SK-N-SH (cell line): Measurements from ENCODE around the gene NFIX. TPM values are rescaled to one million over a fixed set of nuclear protein-coding genes. Genes with fewer than 3 reads are reported as not detected.

ENCODE experiments used
- CTCF ChIA-PET: fragments of 300-600, 350-600 bp; formaldehyde crosslinking; extraction: SDS; loops from one replicate; lab custom pipeline; 2021; lab: Yijun Ruan, JAX
- POLR2A ChIA-PET: fragments of 350-600 bp; sonication (Branson Sonifier 250); formaldehyde crosslinking; extraction: SDS; loops from one replicate; lab custom pipeline; 2020; ENCODE audit warnings: antibody characterized with exemption, inconsistent platforms; lab: Yijun Ruan, JAX
- DNase-seq: peaks from one replicate; pipeline ENCODE4 v3.0.0; 2012
- H2AFZ ChIP-seq: fragments of 200-600 bp; sonication (generic); 2 replicates; pipeline ENCODE4 v1.8.1; 2016; ENCODE audit warnings: antibody characterized with exemption, mild to moderate bottlenecking, low read depth
- H3F3A ChIP-seq: fragments of 200-600 bp; sonication (generic); replicated peaks from 2 replicates; pipeline ENCODE3; 2016; ENCODE audit warnings: antibody characterized with exemption, mild to moderate bottlenecking; ENCODE audit not compliant: insufficient read depth
- H3K27ac ChIP-seq, 2 experiments: fragments of 200-500 bp in 1 of 2; fragments of 200-600 bp in 1 of 2; sonication (Bioruptor generic) in 1 of 2; sonication (generic), shearing (Covaris generic) in 1 of 2; 2 replicates each; pipeline versions ENCODE4 v1.5.1 to v1.6.1; 2014 to 2016; ENCODE audit warnings: low read depth in 2 of 2, inconsistent platforms in 1 of 2, low read length in 1 of 2, mild to moderate bottlenecking in 1 of 2, mixed read lengths in 1 of 2
- H3K27me3 ChIP-seq: fragments of 200-600 bp; sonication (generic), shearing (Covaris generic); 2 replicates; pipeline ENCODE4 v1.6.1; 2016; ENCODE audit warnings: mixed run types; ENCODE audit not compliant: insufficient read depth
- H3K36me3 ChIP-seq, 2 experiments: fragments of 200-500 bp in 1 of 2; fragments of 200-600 bp in 1 of 2; sonication (Bioruptor generic) in 1 of 2; sonication (generic) in 1 of 2; replicated peaks in 1 of 2; 2 replicates each; pipeline versions ENCODE3 to v1.5.1; 2014 to 2016; ENCODE audit warnings: low read length in 1 of 2, mild to moderate bottlenecking in 1 of 2; ENCODE audit not compliant: insufficient read depth in 2 of 2, control insufficient read depth in 1 of 2
- H3K4me1 ChIP-seq, 2 experiments: fragments of 200-500 bp in 1 of 2; fragments of 200-600 bp in 1 of 2; sonication (Bioruptor generic) in 1 of 2; sonication (generic), shearing (Covaris generic) in 1 of 2; 2 replicates each; pipeline versions ENCODE4 v1.5.1 to v1.6.1; 2014 to 2016; ENCODE audit warnings: low read depth in 1 of 2, low read length in 1 of 2, mixed run types in 1 of 2; ENCODE audit not compliant: insufficient read depth in 2 of 2, control insufficient read depth in 1 of 2
- H3K4me2 ChIP-seq: fragments of 200-600 bp; sonication (generic), shearing (Covaris generic); 2 replicates; pipeline ENCODE4 v1.6.1; 2017; ENCODE audit warnings: mixed run types
- H3K4me3 ChIP-seq, 2 experiments: fragments of 200-500 bp in 1 of 2; fragments of 200-600 bp in 1 of 2; sonication (Bioruptor generic) in 1 of 2; sonication (generic), shearing (Covaris generic) in 1 of 2; 2 replicates each; pipeline versions ENCODE4 v1.5.1 to v1.8.1; 2014 to 2016; ENCODE audit warnings: low read depth in 2 of 2, inconsistent platforms in 1 of 2, low read length in 1 of 2, mild to moderate bottlenecking in 1 of 2, mixed read lengths in 1 of 2, moderate library complexity in 1 of 2
- H3K79me2 ChIP-seq: fragments of 200-600 bp; sonication (generic); 2 replicates; pipeline ENCODE4 v1.8.1; 2017; ENCODE audit warnings: mild to moderate bottlenecking; ENCODE audit not compliant: insufficient read depth
- H3K9ac ChIP-seq: fragments of 200-600 bp; sonication (generic); 2 replicates; pipeline ENCODE4 v1.6.1; 2017; ENCODE audit warnings: mixed run types
- H3K9me2 ChIP-seq: fragments of 200-600 bp; sonication (generic); 2 replicates; pipeline ENCODE4 v1.6.1; 2017; ENCODE audit warnings: mixed run types
- H3K9me3 ChIP-seq: fragments of 200-600 bp; sonication (generic); 2 replicates; pipeline ENCODE4 v1.6.1; 2017; ENCODE audit warnings: mixed run types, mild to moderate bottlenecking, moderate library complexity
- H4K20me1 ChIP-seq: fragments of 200-600 bp; sonication (generic); 2 replicates; pipeline ENCODE4 v1.6.1; 2017; ENCODE audit warnings: mild to moderate bottlenecking, mixed run types; ENCODE audit not compliant: insufficient read depth
- EP300 ChIP-seq, 2 experiments: IDR thresholded peaks; 2 replicates each; pipeline versions ENCODE4 v1.4.0 to v1.6.1; 2012; ENCODE audit warnings: borderline replicate concordance in 1 of 2, low read depth in 1 of 2, low read length in 1 of 2
- FOSL2 ChIP-seq: IDR thresholded peaks from 2 replicates; pipeline ENCODE4 v1.4.0; 2012; ENCODE audit warnings: low read depth, mild to moderate bottlenecking, moderate library complexity, borderline replicate concordance
- FOXJ3 ChIP-seq: sonication (generic); formaldehyde crosslinking; IDR thresholded peaks from 2 replicates; pipeline ENCODE4 v1.5.1; 2020; ENCODE audit warnings: mild to moderate bottlenecking, missing genetic modification reagents
- GATA2 ChIP-seq: sonication (generic); formaldehyde crosslinking; IDR thresholded peaks from 2 replicates; pipeline ENCODE4 v1.5.0; 2020; ENCODE audit warnings: mild to moderate bottlenecking, missing genetic modification reagents
- MXI1 ChIP-seq: IDR thresholded peaks from 2 replicates; pipeline ENCODE4 v1.6.1; 2012; ENCODE audit warnings: mild to moderate bottlenecking, low read depth, low read length, improper control_type of control experiment
- POLR2AphosphoS5 ChIP-seq: IDR thresholded peaks from 2 replicates; pipeline ENCODE4 v1.6.1; 2012; ENCODE audit warnings: low read depth, low read length
- RAD21 ChIP-seq: IDR thresholded peaks from 2 replicates; pipeline ENCODE4 v1.6.1; 2012; ENCODE audit warnings: mild to moderate bottlenecking, low read length
- RCOR1 ChIP-seq: fragments of 150-350 bp; IDR thresholded peaks from 2 replicates; pipeline ENCODE4 v1.6.1; 2017; ENCODE audit warnings: antibody characterized with exemption, low read length
- SIN3A ChIP-seq: IDR thresholded peaks from 2 replicates; pipeline ENCODE4 v1.6.1; 2012; ENCODE audit warnings: low read depth, mild to moderate bottlenecking, low read length, moderate library complexity, borderline replicate concordance
- SMC3 ChIP-seq: IDR thresholded peaks from 2 replicates; pipeline ENCODE4 v1.6.1; 2012; ENCODE audit warnings: low read depth, low read length, improper control_type of control experiment
- TCF12 ChIP-seq: IDR thresholded peaks from 2 replicates; pipeline ENCODE4 v1.4.0; 2012
- TEAD4 ChIP-seq: IDR thresholded peaks from 2 replicates; pipeline ENCODE4 v1.4.0; 2012; ENCODE audit warnings: mild to moderate bottlenecking, borderline replicate concordance; ENCODE audit not compliant: insufficient read depth
- YY1 ChIP-seq: IDR thresholded peaks from 2 replicates; pipeline ENCODE4 v1.4.0; 2012; ENCODE audit warnings: low read depth, mild to moderate bottlenecking
- WGBS: methylation state at CpG from one replicate; pipeline ENCODE4 v1.1.6; 2017; ENCODE audit warnings: low lambda C conversion rate; 5-methylcytosine and 5-hydroxymethylcytosine counted together
- polyA plus RNA-seq, 3 experiments: library from polyadenylated mRNA; depleted of rRNA; stranded (reverse); fragments of >200 nt; gene quantifications; 2 replicates each; pipeline ENCODE4 v1.2.3, GENCODE V29; 2012
- TF ChIP-seq, protein P1 (sequence below): fragments of 150-350 bp; IDR thresholded peaks from 2 replicates; pipeline ENCODE4 v1.6.1; 2016; ENCODE audit warnings: mild to moderate bottlenecking, low read depth, low read length
- TF ChIP-seq, protein P2 (sequence below): fragments of 150-350 bp; IDR thresholded peaks from 2 replicates; pipeline ENCODE4 v1.6.1; 2017; ENCODE audit warnings: antibody characterized with exemption, low read length, low read depth, borderline replicate concordance
- TF ChIP-seq, protein P3 (sequence below): fragments of 200-600 bp; sonication (generic); IDR thresholded peaks from 2 replicates; pipeline ENCODE4 v1.6.1; 2017; ENCODE audit warnings: antibody characterized with exemption, mild to moderate bottlenecking, moderate library complexity
- TF ChIP-seq, protein P4 (sequence below): IDR thresholded peaks from 2 replicates; pipeline ENCODE4 v1.4.0; 2012; ENCODE audit warnings: low read depth
- TF ChIP-seq, protein P5 (sequence below): IDR thresholded peaks from 2 replicates; pipeline ENCODE4; 2012
- TF ChIP-seq, protein P6 (sequence below): IDR thresholded peaks from 2 replicates; pipeline ENCODE4 v1.4.0; 2012; ENCODE audit warnings: low read depth, borderline replicate concordance
- TF ChIP-seq, protein P7 (sequence below): IDR thresholded peaks from 2 replicates; pipeline ENCODE4 v1.6.1; 2012; ENCODE audit warnings: mild to moderate bottlenecking, low read depth, low read length, moderate library complexity

NFIX gene
- polyA plus RNA-seq, 1 of the 3 experiments (the other 2 are of a cell fraction), result 14.8 TPM

DNA sequence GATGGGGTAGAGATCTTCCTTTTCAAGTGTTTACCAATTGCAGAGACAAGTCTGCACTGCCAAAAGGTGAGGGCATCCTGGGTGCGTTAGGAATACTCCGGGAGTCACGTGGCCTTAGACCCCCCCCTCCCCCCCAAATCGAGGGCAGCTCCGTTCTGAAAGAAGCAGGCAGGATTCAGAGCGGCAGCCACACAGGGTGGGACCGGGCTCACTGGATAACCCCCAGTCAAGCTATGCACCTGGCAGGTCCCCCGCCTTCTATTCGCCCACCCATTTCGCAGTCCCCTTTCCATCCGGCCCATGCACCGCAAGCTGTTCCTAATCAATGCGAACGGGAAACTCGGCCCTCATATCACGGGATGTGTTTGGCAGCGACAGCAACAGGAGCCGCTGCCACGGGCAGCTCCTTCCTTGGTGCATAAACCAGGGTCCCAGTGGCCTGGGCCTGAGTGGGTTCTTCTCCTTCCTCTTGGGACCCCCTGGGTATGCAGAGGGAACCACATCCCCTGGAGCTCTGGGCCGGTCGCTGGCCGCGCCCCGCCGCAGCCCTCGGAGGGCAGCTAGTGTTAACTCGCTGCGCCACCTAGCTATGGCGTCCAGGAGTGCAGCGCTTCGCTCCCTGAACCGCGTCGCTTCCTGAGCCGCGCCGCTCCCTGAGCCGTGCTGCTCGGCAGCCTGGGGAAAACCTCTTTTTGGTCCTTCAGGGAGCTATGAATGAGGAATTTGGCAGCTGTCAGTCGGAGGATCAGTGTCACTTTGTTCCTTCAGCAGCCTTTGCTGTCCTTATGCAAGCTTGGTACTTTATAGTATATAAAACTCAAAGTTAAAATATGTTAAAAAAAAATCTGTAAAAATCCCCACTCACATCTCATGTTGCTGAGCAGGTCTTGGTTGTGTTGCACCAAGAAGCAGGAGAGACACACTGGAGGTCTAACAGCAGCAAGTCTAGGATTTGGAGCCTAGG is 66.0 kb downstream of the NFIX start:
- Histone ChIP-seq H3K9ac (peak overlapping the region; percentile 48), H3K4me2 (peak overlapping the region; percentile 84; the same call in 1 of the 2 replicates), H3K36me3 (no peaks in the 10 kb centered on the region), H3K4me1 (peaks cover 49 to 89% of the 10 kb centered on the region in 2 experiments), H3K4me3 (peak overlapping the region; percentile 37 to 58; a peak in 3 of 4 replicates), H3K27ac (peak overlapping the region; percentile 52 to 85; a peak in 3 of 4 replicates), H4K20me1 (no peaks in the 10 kb centered on the region), H3K79me2 (peaks cover 63% of the 10 kb centered on the region), H2AFZ (no peak overlapping the region; the same call in 1 of the 2 replicates), H3K9me3 (no peaks in the 10 kb centered on the region), H3K9me2 (no peaks in the 10 kb centered on the region), H3K27me3 (no peaks in the 10 kb centered on the region)
- POLR2A ChIA-PET, result interaction anchor here (0.5 to 1.5 kb wide), 12 partner anchors 10 to 96 kb away, joined by 3 to 6 read pairs (median 4); no protein-coding TSS in a partner anchor
- 10% methylated on average over 19 of the region's 40 CpGs for WGBS
- peak; percentile 92 for DNase-seq
- CTCF ChIA-PET, result interaction anchor here (0.6 to 35.2 kb wide), 30 partner anchors 9 to 201 kb away, joined by 3 to 506 read pairs (median 8); partner anchors contain the start of gene DAND5
- TF ChIP-seq, protein P1, sequence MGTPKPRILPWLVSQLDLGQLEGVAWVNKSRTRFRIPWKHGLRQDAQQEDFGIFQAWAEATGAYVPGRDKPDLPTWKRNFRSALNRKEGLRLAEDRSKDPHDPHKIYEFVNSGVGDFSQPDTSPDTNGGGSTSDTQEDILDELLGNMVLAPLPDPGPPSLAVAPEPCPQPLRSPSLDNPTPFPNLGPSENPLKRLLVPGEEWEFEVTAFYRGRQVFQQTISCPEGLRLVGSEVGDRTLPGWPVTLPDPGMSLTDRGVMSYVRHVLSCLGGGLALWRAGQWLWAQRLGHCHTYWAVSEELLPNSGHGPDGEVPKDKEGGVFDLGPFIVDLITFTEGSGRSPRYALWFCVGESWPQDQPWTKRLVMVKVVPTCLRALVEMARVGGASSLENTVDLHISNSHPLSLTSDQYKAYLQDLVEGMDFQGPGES, result no peak
- TF ChIP-seq, protein P2, sequence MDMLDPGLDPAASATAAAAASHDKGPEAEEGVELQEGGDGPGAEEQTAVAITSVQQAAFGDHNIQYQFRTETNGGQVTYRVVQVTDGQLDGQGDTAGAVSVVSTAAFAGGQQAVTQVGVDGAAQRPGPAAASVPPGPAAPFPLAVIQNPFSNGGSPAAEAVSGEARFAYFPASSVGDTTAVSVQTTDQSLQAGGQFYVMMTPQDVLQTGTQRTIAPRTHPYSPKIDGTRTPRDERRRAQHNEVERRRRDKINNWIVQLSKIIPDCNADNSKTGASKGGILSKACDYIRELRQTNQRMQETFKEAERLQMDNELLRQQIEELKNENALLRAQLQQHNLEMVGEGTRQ, result peak; percentile 39; the same call in 1 of the 2 replicates
- TF ChIP-seq, protein P3, sequence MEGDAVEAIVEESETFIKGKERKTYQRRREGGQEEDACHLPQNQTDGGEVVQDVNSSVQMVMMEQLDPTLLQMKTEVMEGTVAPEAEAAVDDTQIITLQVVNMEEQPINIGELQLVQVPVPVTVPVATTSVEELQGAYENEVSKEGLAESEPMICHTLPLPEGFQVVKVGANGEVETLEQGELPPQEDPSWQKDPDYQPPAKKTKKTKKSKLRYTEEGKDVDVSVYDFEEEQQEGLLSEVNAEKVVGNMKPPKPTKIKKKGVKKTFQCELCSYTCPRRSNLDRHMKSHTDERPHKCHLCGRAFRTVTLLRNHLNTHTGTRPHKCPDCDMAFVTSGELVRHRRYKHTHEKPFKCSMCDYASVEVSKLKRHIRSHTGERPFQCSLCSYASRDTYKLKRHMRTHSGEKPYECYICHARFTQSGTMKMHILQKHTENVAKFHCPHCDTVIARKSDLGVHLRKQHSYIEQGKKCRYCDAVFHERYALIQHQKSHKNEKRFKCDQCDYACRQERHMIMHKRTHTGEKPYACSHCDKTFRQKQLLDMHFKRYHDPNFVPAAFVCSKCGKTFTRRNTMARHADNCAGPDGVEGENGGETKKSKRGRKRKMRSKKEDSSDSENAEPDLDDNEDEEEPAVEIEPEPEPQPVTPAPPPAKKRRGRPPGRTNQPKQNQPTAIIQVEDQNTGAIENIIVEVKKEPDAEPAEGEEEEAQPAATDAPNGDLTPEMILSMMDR, result peak; percentile 94
- TF ChIP-seq MXI1 (no peak; the same call in 1 of the 2 replicates), FOXJ3 (no peak), TEAD4 (no peak), POLR2AphosphoS5 (0 out of 2 replicates have a peak, but pooled peaks have one; percentile 6), FOSL2 (no peak), SMC3 (peak; percentile 90), RAD21 (peak; percentile 91), YY1 (no peak), RCOR1 (peak; percentile 1; the same call in 1 of the 2 replicates), TCF12 (peak; percentile 51; the same call in 1 of the 2 replicates), SIN3A (0 out of 2 replicates have a peak, but pooled peaks have one; percentile 21), EP300 (IDR thresholded peaks at IDR 0.05; ENCODE audit: borderline replicate concordance in 1 of 2, low read depth in 1 of 2, low read length in 1 of 2) (no peak), GATA2 (CRISPR knock-in tag) (no peak)
- TF ChIP-seq, protein P4, sequence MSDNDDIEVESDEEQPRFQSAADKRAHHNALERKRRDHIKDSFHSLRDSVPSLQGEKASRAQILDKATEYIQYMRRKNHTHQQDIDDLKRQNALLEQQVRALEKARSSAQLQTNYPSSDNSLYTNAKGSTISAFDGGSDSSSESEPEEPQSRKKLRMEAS, result peak; percentile 38
- TF ChIP-seq, protein P5, sequence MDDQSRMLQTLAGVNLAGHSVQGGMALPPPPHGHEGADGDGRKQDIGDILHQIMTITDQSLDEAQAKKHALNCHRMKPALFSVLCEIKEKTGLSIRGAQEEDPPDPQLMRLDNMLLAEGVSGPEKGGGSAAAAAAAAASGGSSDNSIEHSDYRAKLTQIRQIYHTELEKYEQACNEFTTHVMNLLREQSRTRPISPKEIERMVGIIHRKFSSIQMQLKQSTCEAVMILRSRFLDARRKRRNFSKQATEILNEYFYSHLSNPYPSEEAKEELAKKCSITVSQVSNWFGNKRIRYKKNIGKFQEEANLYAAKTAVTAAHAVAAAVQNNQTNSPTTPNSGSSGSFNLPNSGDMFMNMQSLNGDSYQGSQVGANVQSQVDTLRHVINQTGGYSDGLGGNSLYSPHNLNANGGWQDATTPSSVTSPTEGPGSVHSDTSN, result no peak
- TF ChIP-seq, protein P6, sequence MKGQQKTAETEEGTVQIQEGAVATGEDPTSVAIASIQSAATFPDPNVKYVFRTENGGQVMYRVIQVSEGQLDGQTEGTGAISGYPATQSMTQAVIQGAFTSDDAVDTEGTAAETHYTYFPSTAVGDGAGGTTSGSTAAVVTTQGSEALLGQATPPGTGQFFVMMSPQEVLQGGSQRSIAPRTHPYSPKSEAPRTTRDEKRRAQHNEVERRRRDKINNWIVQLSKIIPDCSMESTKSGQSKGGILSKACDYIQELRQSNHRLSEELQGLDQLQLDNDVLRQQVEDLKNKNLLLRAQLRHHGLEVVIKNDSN, result peak; percentile 87
- TF ChIP-seq, protein P7, sequence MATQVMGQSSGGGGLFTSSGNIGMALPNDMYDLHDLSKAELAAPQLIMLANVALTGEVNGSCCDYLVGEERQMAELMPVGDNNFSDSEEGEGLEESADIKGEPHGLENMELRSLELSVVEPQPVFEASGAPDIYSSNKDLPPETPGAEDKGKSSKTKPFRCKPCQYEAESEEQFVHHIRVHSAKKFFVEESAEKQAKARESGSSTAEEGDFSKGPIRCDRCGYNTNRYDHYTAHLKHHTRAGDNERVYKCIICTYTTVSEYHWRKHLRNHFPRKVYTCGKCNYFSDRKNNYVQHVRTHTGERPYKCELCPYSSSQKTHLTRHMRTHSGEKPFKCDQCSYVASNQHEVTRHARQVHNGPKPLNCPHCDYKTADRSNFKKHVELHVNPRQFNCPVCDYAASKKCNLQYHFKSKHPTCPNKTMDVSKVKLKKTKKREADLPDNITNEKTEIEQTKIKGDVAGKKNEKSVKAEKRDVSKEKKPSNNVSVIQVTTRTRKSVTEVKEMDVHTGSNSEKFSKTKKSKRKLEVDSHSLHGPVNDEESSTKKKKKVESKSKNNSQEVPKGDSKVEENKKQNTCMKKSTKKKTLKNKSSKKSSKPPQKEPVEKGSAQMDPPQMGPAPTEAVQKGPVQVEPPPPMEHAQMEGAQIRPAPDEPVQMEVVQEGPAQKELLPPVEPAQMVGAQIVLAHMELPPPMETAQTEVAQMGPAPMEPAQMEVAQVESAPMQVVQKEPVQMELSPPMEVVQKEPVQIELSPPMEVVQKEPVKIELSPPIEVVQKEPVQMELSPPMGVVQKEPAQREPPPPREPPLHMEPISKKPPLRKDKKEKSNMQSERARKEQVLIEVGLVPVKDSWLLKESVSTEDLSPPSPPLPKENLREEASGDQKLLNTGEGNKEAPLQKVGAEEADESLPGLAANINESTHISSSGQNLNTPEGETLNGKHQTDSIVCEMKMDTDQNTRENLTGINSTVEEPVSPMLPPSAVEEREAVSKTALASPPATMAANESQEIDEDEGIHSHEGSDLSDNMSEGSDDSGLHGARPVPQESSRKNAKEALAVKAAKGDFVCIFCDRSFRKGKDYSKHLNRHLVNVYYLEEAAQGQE, result no peak
- TF ChIP-seq, all 33 proteins: peak for 10
- peaks cover 18% of the 10 kb centered on the region for H3F3A ChIP-seq
